Activated T-helper 17 cell treated with anti-CD3 and anti-CD28 coated beads, Interleukin-2, amount 50 U/mL, for 72 hours (primary cell): ENCODE measurements around the gene SGMS2. TPM values are rescaled to one million over a fixed set of nuclear protein-coding genes. Genes with fewer than 3 reads are reported as not detected.

ENCODE experiments used
- ATAC-seq: fragments of 150-1000 bp; cut with Tn5 transposase; replicated peaks from 2 replicates; pipeline ENCODE4 v1.10.0; 2021; ENCODE audit warnings: mild to moderate bottlenecking, moderate library complexity
- H3K27ac Mint-ChIP-seq: one replicate; pipeline ENCODE4 v1.8.0; 2022; ENCODE audit warnings: mixed read lengths
- H3K27me3 Mint-ChIP-seq: one replicate; pipeline ENCODE4 v1.8.0; 2022; ENCODE audit warnings: mixed read lengths
- H3K36me3 Mint-ChIP-seq: one replicate; pipeline ENCODE4 v1.8.0; 2022; ENCODE audit warnings: low read depth, mild to moderate bottlenecking, mixed read lengths
- H3K4me1 Mint-ChIP-seq: one replicate; pipeline ENCODE4 v1.8.0; 2022; ENCODE audit warnings: mixed read lengths
- H3K4me3 Mint-ChIP-seq: one replicate; pipeline ENCODE4 v1.8.0; 2022; ENCODE audit warnings: mild to moderate bottlenecking, mixed read lengths
- H3K9me3 Mint-ChIP-seq: one replicate; pipeline ENCODE4 v1.8.0; 2022; ENCODE audit warnings: mixed read lengths
- total RNA-seq, 2 donors: library from RNA; stranded (reverse); gene quantifications; one replicate each; pipeline ENCODE4 v1.2.3, GENCODE V29; 2022

SGMS2 gene
- total RNA-seq, 2 donors from 2014 or later: 0.19 to 1.2 TPM

GRCh38 chr4:107930821-107931774, 106.4 kb downstream of the SGMS2 start, which contains the start of gene CYP2U1:
CYP2U1 (plus strand) TSS chr4:107931549; CDS start chr4:107931644, 95 bp downstream.
- Mint-ChIP-seq H3K27ac (peak within 1 kb of the TSS; percentile 55), H3K27me3 (no peaks in the 10 kb centered on the region), H3K9me3 (no peaks in the 10 kb centered on the region), H3K36me3 (peaks cover 5% of the 10 kb centered on the region), H3K4me3 (peak within 1 kb of the TSS; percentile 88), H3K4me1 (peaks cover 13% of the 10 kb centered on the region)
- peak; percentile 89 for ATAC-seq

- Mint-ChIP-seq H3K27ac (no peak overlapping the region), H3K27me3 (no peaks in the 10 kb centered on the region), H3K4me1 (peaks cover 13% of the 10 kb centered on the region), H3K36me3 (peaks cover 5% of the 10 kb centered on the region), H3K9me3 (no peaks in the 10 kb centered on the region), H3K4me3 (peak overlapping the region; percentile 88)
- peak; percentile 22 for ATAC-seq
Measured at GRCh38 chr4:107931775-107932321, 107.1 kb downstream of the SGMS2 start.

DNA sequence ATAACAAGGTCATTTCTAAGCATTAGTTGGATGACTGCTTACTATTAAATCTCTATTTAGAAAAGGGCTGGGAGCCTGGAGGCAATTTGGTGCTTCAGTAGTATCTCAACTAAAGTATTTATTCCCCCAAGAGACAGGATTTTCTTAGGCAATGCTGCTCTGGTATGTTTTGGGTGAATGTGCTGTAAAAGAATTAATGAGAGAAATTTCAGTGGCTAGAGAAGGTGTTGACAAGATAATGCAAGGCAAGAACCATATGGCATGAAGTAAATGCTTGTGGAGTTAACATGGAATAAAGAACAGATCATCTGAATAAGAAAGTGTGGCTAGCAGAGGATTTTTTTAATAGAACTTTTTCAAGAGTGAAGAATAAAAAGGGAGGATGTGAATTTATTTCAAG, 110.5 kb downstream of the SGMS2 start:
- Mint-ChIP-seq H3K4me3 (no peak overlapping the region), H3K27ac (no peak overlapping the region), H3K27me3 (no peaks in the 10 kb centered on the region), H3K4me1 (peaks cover 13% of the 10 kb centered on the region), H3K36me3 (peaks cover 5% of the 10 kb centered on the region), H3K9me3 (no peaks in the 10 kb centered on the region)
- ATAC-seq: no peak

GRCh38 chr4:107937040-107937439, 112.3 kb downstream of the SGMS2 start:
- no peaks in the 10 kb centered on the region for H3K9me3 Mint-ChIP-seq
- no peak overlapping the region for H3K4me3 Mint-ChIP-seq
- peaks cover 5% of the 10 kb centered on the region for H3K36me3 Mint-ChIP-seq
- ATAC-seq: no peak
- peaks cover 8% of the 10 kb centered on the region for H3K4me1 Mint-ChIP-seq
- no peaks in the 10 kb centered on the region for H3K27me3 Mint-ChIP-seq
- H3K27ac Mint-ChIP-seq: no peak overlapping the region

GRCh38 chr4:107939307-107939706, 114.6 kb downstream of the SGMS2 start:
- no peaks in the 10 kb centered on the region for H3K27me3 Mint-ChIP-seq
- peaks cover 4% of the 10 kb centered on the region for H3K4me1 Mint-ChIP-seq
- no peak overlapping the region for H3K4me3 Mint-ChIP-seq
- no peak overlapping the region for H3K27ac Mint-ChIP-seq
- H3K9me3 Mint-ChIP-seq: no peaks in the 10 kb centered on the region
- peaks cover 5% of the 10 kb centered on the region for H3K36me3 Mint-ChIP-seq
- peak; percentile 60 for ATAC-seq

- Mint-ChIP-seq H3K4me3 (no peak overlapping the region), H3K36me3 (peaks cover 26% of the 10 kb centered on the region), H3K27ac (no peak overlapping the region), H3K9me3 (no peaks in the 10 kb centered on the region), H3K27me3 (no peaks in the 10 kb centered on the region), H3K4me1 (no peaks in the 10 kb centered on the region)
- ATAC-seq: no peak
Measured at GRCh38 chr4:107945809-107946208, 121.1 kb downstream of the SGMS2 start.

DNA sequence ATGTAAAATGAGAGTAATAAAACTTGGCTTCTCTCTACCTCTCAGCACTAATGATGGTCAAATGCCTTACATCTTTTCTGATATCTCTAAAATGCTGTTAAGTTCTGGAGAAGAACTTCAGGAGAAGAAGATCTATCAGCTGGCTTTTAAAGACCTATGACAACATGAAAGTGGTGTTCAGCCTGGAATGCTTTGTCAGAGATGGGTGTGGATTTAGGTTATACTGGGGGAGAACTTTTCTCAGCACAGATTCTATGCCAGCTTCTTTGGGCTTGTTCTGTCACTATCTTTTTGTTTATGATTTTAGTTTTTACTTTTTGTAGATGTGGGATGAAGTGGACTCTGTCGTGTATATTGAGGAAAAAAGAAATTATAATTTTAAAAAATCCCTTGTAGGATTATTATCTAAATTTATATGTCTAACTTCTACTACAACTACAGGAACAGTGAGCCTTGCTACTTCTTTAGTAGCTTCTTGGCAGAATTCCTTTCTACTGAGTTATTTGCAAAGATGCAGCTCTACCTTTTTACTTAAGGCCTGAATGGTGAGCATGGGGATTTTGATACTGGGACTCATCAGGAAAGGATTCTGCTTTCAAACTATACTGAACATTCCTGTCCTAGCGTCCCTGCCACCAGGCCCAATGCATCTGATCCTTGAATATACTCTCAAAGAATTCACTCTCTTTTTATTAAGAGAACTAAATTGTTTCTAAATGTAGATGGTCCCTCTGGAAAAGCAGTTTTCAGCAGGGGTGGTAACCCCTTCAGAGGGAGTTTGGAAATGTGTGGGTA, 126.2 kb downstream of the SGMS2 start:
- H3K4me3 Mint-ChIP-seq: no peak overlapping the region
- H3K4me1 Mint-ChIP-seq: no peaks in the 10 kb centered on the region
- H3K27me3 Mint-ChIP-seq: peaks cover under 1% of the 10 kb centered on the region
- H3K36me3 Mint-ChIP-seq: peaks cover 34% of the 10 kb centered on the region
- no peak overlapping the region for H3K27ac Mint-ChIP-seq
- H3K9me3 Mint-ChIP-seq: peaks cover 9% of the 10 kb centered on the region
- ATAC-seq: no peak

- no peak overlapping the region for H3K27ac Mint-ChIP-seq
- no peaks in the 10 kb centered on the region for H3K4me1 Mint-ChIP-seq
- ATAC-seq: no peak
- peaks cover 34% of the 10 kb centered on the region for H3K36me3 Mint-ChIP-seq
- H3K4me3 Mint-ChIP-seq: no peak overlapping the region
- peaks cover 6% of the 10 kb centered on the region for H3K27me3 Mint-ChIP-seq
- peaks cover 15% of the 10 kb centered on the region for H3K9me3 Mint-ChIP-seq
Measured at GRCh38 chr4:107951551-107951950, 126.8 kb downstream of the SGMS2 start.

DNA sequence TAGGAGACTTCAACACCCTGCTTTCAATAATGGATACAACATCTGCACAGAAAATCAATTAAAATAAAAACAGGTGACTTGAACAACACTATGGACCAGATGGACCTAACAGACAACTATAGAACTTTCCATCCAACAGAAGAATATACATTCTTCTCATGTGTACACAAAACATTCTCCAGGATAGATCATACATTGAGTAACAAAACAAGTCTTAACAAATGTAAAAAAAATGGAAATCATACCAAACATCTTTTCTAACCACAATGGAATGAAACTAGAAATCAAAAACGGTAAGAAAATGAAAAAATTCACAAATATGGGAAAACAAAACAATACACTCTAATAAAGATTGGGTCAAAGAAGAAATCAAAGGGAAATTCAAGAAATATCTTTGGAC, 131.3 kb downstream of the SGMS2 start:
- Mint-ChIP-seq H3K9me3 (peaks cover 26% of the 10 kb centered on the region), H3K36me3 (peaks cover 7% of the 10 kb centered on the region), H3K27ac (no peak overlapping the region), H3K4me3 (no peak overlapping the region), H3K27me3 (peaks cover 19% of the 10 kb centered on the region), H3K4me1 (no peaks in the 10 kb centered on the region)
- no peak for ATAC-seq

Other genes with a start within 250 kb of the SGMS2 start
- 10 to 100 TPM; 31.0 to 32.5 TPM for gene PAPSS1, start 104.7 kb upstream of the SGMS2 start, total RNA-seq
- 1 to 10 TPM in 1 of 2 donors, under 1 TPM in 1; 0.90 to 1.3 TPM for gene CYP2U1, start 106.6 kb downstream of the SGMS2 start, total RNA-seq
- 10 to 100 TPM; 26.8 to 36.5 TPM for gene HADH, start 165.0 kb downstream of the SGMS2 start, total RNA-seq